ENCODE data around the gene KRTAP24-1.
A peak's percentile ranks its signal among the peaks of the same experiment; 100 is the strongest.

KRTAP24-1 gene

DNA sequence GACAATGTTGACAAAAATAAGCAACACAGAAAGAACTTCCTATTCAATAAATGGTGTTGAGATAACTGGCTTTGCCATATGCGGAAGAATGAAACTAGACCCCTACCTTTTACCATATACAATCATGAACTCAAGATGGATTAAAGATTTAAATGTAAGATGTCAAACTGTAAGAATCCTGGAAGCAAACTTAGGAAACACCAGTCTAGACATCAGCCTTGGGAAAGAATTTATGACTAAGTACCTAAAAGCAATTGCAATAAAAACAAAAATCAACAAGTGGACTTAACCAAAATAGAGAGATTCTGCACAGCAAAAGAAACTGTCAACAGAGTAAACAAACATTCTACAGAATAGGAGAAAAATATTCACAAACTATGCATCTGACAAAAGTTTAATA lies 50.7 kb downstream of the KRTAP24-1 start:
- H3K79me2 ChIP-seq (ENCODE audit: control insufficient read depth, insufficient read depth, low read length, poor library complexity), result no peaks in the 10 kb centered on the region
- no peak overlapping the region for H3K4me3 ChIP-seq (ENCODE audit: low read depth, low read length)
- no peak overlapping the region for H3K18ac ChIP-seq (ENCODE audit: low read length)
- no peak overlapping the region for H2BK120ac ChIP-seq (ENCODE audit: insufficient read depth, low read length, poor library complexity)
- DNase-seq, result peak in 1 of 2 donors; percentile 49
- H4K8ac ChIP-seq (ENCODE audit: low read depth, low read length), result no peak overlapping the region
- H3K27ac ChIP-seq (ENCODE audit: low read depth, low read length), result no peak overlapping the region
- H3K36me3 ChIP-seq (ENCODE audit: control insufficient read depth in 1 of 2, insufficient read depth in 2 of 2, low read length in 2 of 2), result no peaks in the 10 kb centered on the region
- H3K4me1 ChIP-seq (ENCODE audit: control insufficient read depth in 1 of 2, insufficient read depth in 2 of 2, low read length in 2 of 2), result peaks cover 0 to 4% of the 10 kb centered on the region in 2 experiments
- H2AFZ ChIP-seq (ENCODE audit: insufficient read depth, low read length, poor library complexity), result no peak overlapping the region
- H3K27me3 ChIP-seq (ENCODE audit: insufficient read depth, low read length), result no peaks in the 10 kb centered on the region
- no peak overlapping the region for H4K12ac ChIP-seq (ENCODE audit: low read depth, low read length)
- H3K79me1 ChIP-seq (ENCODE audit: low read length), result no peaks in the 10 kb centered on the region
- no peak overlapping the region for H2BK5ac ChIP-seq (ENCODE audit: low read depth, low read length, poor library complexity)
- no peak overlapping the region for H3K14ac ChIP-seq (ENCODE audit: low read length)
- no peak overlapping the region for H2BK12ac ChIP-seq (ENCODE audit: low read length)
- H3K23ac ChIP-seq (ENCODE audit: low read length), result no peak overlapping the region
- WGBS (ENCODE audit: extremely low coverage, insufficient coverage, insufficient read length), result no CpG with 5 or more reads among the region's 1 CpG
- no peak overlapping the region for H4K91ac ChIP-seq (ENCODE audit: low read depth, low read length)
- H3K4ac ChIP-seq (ENCODE audit: low read depth, low read length), result no peak overlapping the region
- H3K9ac ChIP-seq (ENCODE audit: low read length), result no peak overlapping the region
- no peaks in the 10 kb centered on the region for H3K9me3 ChIP-seq (ENCODE audit: insufficient read depth, low read depth, low read length)
- no peak overlapping the region for H2AK5ac ChIP-seq (ENCODE audit: low read length)
- no peak overlapping the region for H3K4me2 ChIP-seq (ENCODE audit: low read length)
